OCI-LY1 (cell line): Measurements from ENCODE around the gene CYP26A1.

Experiments used
- CTCF ChIP-seq: fragments of 200-600 bp; sonication (generic), shearing (Covaris generic); IDR thresholded peaks from 2 replicates; pipeline ENCODE4 v1.5.1; 2017; ENCODE audit warnings: mild to moderate bottlenecking, antibody characterized with exemption, low read length, moderate library complexity, mixed read lengths
- EZH2 ChIP-seq: fragments of 200-600 bp; sonication (generic), shearing (Covaris generic); IDR thresholded peaks from 2 replicates; pipeline ENCODE4 v1.8.0; 2017; ENCODE audit warnings: borderline replicate concordance, mixed run types, mild to moderate bottlenecking, antibody characterized with exemption, low read length, moderate library complexity, mixed read lengths

DNA sequence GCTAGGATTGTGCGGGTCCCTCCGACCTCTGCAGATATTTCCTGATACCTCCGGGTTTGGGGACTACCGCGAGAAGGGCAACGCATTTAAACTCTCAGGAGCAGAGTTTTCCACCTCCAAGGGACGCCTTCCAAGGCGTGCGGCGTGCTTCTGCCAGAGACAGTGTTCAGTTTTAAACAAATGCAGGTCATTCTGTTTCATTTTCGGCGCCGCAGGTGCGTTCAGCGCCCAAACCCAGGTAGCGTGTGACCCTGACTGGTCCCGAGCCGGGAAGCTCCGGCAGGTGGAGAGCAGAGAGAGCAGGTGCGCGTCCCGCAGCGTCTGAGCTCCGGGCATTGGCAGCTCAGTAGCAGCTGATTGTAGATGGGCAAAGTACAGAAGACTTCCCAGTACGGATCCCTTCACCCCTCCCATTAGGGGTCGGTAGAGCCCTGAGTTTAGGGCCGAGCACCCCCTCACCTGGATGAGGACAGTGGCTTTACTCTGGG, 1.4 kb upstream of the CYP26A1 start:
- TF ChIP-seq CTCF = no peak
- TF ChIP-seq EZH2 = no peak
